GM23338 (cell line): ENCODE data around the gene SND1. TPM values are rescaled to one million over a fixed set of nuclear protein-coding genes. Genes with fewer than 3 reads are reported as not detected.

Source experiments
- ATAC-seq: fragments of 200-7000 bp; cut with Tn5 transposase; 3 replicates; pipeline ENCODE4 v1.9.1; 2020
- DNase-seq: peaks from one replicate; pipeline ENCODE4 v3.0.0-alpha.2; 2015; ENCODE audit warnings: low spot score
- H2AFZ ChIP-seq: fragments of 200-600 bp; sonication (generic); 2 replicates; pipeline ENCODE4 v1.8.0; 2016; ENCODE audit warnings: antibody characterized with exemption, mild to moderate bottlenecking, moderate library complexity
- H3F3A ChIP-seq: fragments of 200-600 bp; sonication (generic); replicated peaks from 2 replicates; pipeline ENCODE4 v1.8.0; 2017; ENCODE audit warnings: antibody characterized with exemption, mixed run types, low read depth
- H3K27ac ChIP-seq: fragments of 200-600 bp; sonication (generic); 2 replicates; pipeline ENCODE4 v1.6.1; 2016; ENCODE audit warnings: low read depth
- H3K27me3 ChIP-seq: fragments of 200-600 bp; sonication (generic); 2 replicates; pipeline ENCODE4 v1.8.0; 2016; ENCODE audit warnings: mild to moderate bottlenecking, mixed run types, moderate library complexity; ENCODE audit not compliant: insufficient read depth
- H3K36me3 ChIP-seq: fragments of 200-600 bp; sonication (generic); 2 replicates; pipeline ENCODE4 v1.8.0; 2016; ENCODE audit warnings: mild to moderate bottlenecking; ENCODE audit not compliant: insufficient read depth
- H3K4me1 ChIP-seq: fragments of 200-600 bp; sonication (generic); 2 replicates; pipeline ENCODE4 v1.8.0; 2016; ENCODE audit warnings: mild to moderate bottlenecking, moderate library complexity; ENCODE audit not compliant: insufficient read depth
- H3K4me2 ChIP-seq: fragments of 200-600 bp; sonication (generic); 2 replicates; pipeline ENCODE4 v1.7.1; 2017; ENCODE audit warnings: mixed run types
- H3K4me3 ChIP-seq: fragments of 200-600 bp; sonication (generic); 2 replicates; pipeline ENCODE4 v1.6.1; 2016; ENCODE audit warnings: mixed run types
- H3K79me2 ChIP-seq: fragments of 200-600 bp; sonication (generic); replicated peaks from 2 replicates; pipeline ENCODE4 v1.8.0; 2017; ENCODE audit warnings: mild to moderate bottlenecking; ENCODE audit not compliant: insufficient read depth
- H3K9me2 ChIP-seq: fragments of 200-600 bp; sonication (generic); 2 replicates; pipeline ENCODE4 v1.8.0; 2017; ENCODE audit not compliant: insufficient read depth
- H4K20me1 ChIP-seq: fragments of 200-600 bp; sonication (generic); replicated peaks from 2 replicates; pipeline ENCODE4 v1.8.0; 2017; ENCODE audit warnings: mild to moderate bottlenecking; ENCODE audit not compliant: insufficient read depth
- H3K27ac Mint-ChIP-seq: 2 replicates; pipeline ENCODE4 v1.8.0; 2020; ENCODE audit warnings: inconsistent platforms, mild to moderate bottlenecking, moderate library complexity, mixed read lengths
- H3K27me3 Mint-ChIP-seq: 3 replicates; pipeline ENCODE4 v1.8.0; 2022; ENCODE audit warnings: low read depth, mild to moderate bottlenecking, moderate library complexity, mixed read lengths, inconsistent platforms; ENCODE audit not compliant: insufficient read depth, poor library complexity
- H3K36me3 Mint-ChIP-seq: 3 replicates; pipeline ENCODE4 v1.8.0; 2021; ENCODE audit warnings: low read depth, mild to moderate bottlenecking, inconsistent platforms, moderate library complexity, mixed read lengths
- H3K4me1 Mint-ChIP-seq: 3 replicates; pipeline ENCODE4 v1.8.0; 2020; ENCODE audit warnings: mild to moderate bottlenecking, inconsistent platforms, mixed read lengths
- H3K4me3 Mint-ChIP-seq: 3 replicates; pipeline ENCODE4 v1.8.0; 2021; ENCODE audit warnings: moderate library complexity, mild to moderate bottlenecking, inconsistent platforms, mixed read lengths
- H3K9me3 Mint-ChIP-seq: 3 replicates; pipeline ENCODE4 v1.8.0; 2020; ENCODE audit warnings: moderate library complexity, mild to moderate bottlenecking, inconsistent platforms, mixed read lengths
- CREB1 ChIP-seq: fragments of 250-450 bp; sonication (Bioruptor Pico); IDR thresholded peaks from 2 replicates; pipeline ENCODE4 v1.5.0; 2020; ENCODE audit warnings: low read depth, mild to moderate bottlenecking, moderate library complexity
- CTCF ChIP-seq, 2 experiments: fragments of 200-600 bp in 1 of 2; sonication (generic) in 1 of 2; conservative IDR thresholded peaks; 2 replicates each; pipeline versions ENCODE4 v1.5.1 to v1.6.1; 2016 to 2017; ENCODE audit warnings: antibody characterized with exemption in 2 of 2, low read depth in 2 of 2, mild to moderate bottlenecking in 2 of 2, moderate library complexity in 1 of 2
- ETS1 ChIP-seq: IDR thresholded peaks from 2 replicates; pipeline ENCODE4 v1.6.1; 2016; ENCODE audit warnings: antibody characterized with exemption
- EZH2 ChIP-seq: fragments of 200-600 bp; sonication (generic); IDR thresholded peaks from one replicate; pipeline ENCODE4 v1.8.0; 2017; ENCODE audit warnings: antibody characterized with exemption, mild to moderate bottlenecking, low read depth; ENCODE audit not compliant: unreplicated experiment
- EZH2phosphoT487 ChIP-seq: fragments of 200-600 bp; sonication (generic); IDR thresholded peaks from one replicate; pipeline ENCODE4 v1.8.1; 2018; ENCODE audit warnings: antibody characterized with exemption; ENCODE audit not compliant: unreplicated experiment
- JUNB ChIP-seq: IDR thresholded peaks from one replicate; pipeline ENCODE4 v1.6.1; 2016; ENCODE audit warnings: antibody characterized with exemption; ENCODE audit not compliant: unreplicated experiment
- NANOG ChIP-seq: IDR thresholded peaks from 2 replicates; pipeline ENCODE4 v1.6.1; 2016; ENCODE audit warnings: antibody characterized with exemption, borderline replicate concordance
- POLR2AphosphoS5 ChIP-seq: IDR thresholded peaks from 2 replicates; pipeline ENCODE4 v1.6.1; 2016; ENCODE audit warnings: antibody characterized with exemption, low read depth
- REST ChIP-seq: IDR thresholded peaks from one replicate; pipeline ENCODE4 v1.6.1; 2018; ENCODE audit warnings: antibody characterized with exemption; ENCODE audit not compliant: unreplicated experiment
- STAT1 ChIP-seq: IDR thresholded peaks from one replicate; pipeline ENCODE4 v1.6.1; 2016; ENCODE audit warnings: antibody characterized with exemption; ENCODE audit not compliant: unreplicated experiment
- ZNF114 ChIP-seq: fragments of 250-450 bp; sonication (Bioruptor Pico); IDR thresholded peaks from 2 replicates; pipeline ENCODE4 v1.5.0; 2020; ENCODE audit warnings: mild to moderate bottlenecking, moderate library complexity
- ZNF331 ChIP-seq: fragments of 250-450 bp; sonication (Bioruptor Pico); IDR thresholded peaks from 2 replicates; pipeline ENCODE4 v1.5.0; 2020; ENCODE audit warnings: low read depth, mild to moderate bottlenecking, moderate library complexity
- ZNF462 ChIP-seq: fragments of 250-450 bp; sonication (Bioruptor Pico); IDR thresholded peaks from 2 replicates; pipeline ENCODE4 v1.5.0; 2020; ENCODE audit warnings: mild to moderate bottlenecking, moderate library complexity
- polyA plus RNA-seq: library from polyadenylated mRNA; unstranded; fragments of >200 nt; fragmentation: Nextera tagmentation; extraction: Ambion mirVana; gene quantifications from 2 replicates; pipeline ENCODE4 v1.2.1, GENCODE V29; 2016
- total RNA-seq: library from RNA; depleted of rRNA; stranded (reverse); fragments of >200 nt; shearing (Covaris generic); gene quantifications from 2 replicates; pipeline ENCODE4 v1.2.3, GENCODE V29; 2014

The SND1 gene
- total and polyA plus RNA-seq, 2 experiments from 2014 or later = 107 to 254 TPM

GRCh38 chr7:127755965-127756364, 104.0 kb downstream of the SND1 start:
- TF ChIP-seq STAT1 (no peak), ETS1 (no peak), ZNF462 (CRISPR knock-in tag) (no peak), JUNB (no peak), CTCF (conservative IDR thresholded peaks at IDR 0.05; ENCODE audit: low read depth in 2 of 2) (no peak), ZNF331 (CRISPR knock-in tag) (no peak), EZH2 (no peak), NANOG (no peak), REST (no peak), EZH2phosphoT487 (no peak), ZNF114 (CRISPR knock-in tag) (no peak), POLR2AphosphoS5 (no peak), CREB1 (no peak)

More at GRCh38 chr7:127755965-127756364, 104.0 kb downstream of the SND1 start:
- Mint-ChIP-seq H3K27me3 (no peaks in the 10 kb centered on the region), H3K36me3 (no peaks in the 10 kb centered on the region), H3K4me3 (no peak overlapping the region), H3K4me1 (peaks cover 57% of the 10 kb centered on the region), H3K27ac (no peak overlapping the region; the same call in 1 of the 2 replicates), H3K9me3 (no peaks in the 10 kb centered on the region)
- Histone ChIP-seq H3K79me2 (peaks cover 99% of the 10 kb centered on the region), H3K4me3 (no peak overlapping the region), H3F3A (no peaks in the 10 kb centered on the region), H3K4me1 (peaks cover 32% of the 10 kb centered on the region), H2AFZ (no peak overlapping the region), H3K27me3 (no peaks in the 10 kb centered on the region), H3K4me2 (no peak overlapping the region), H4K20me1 (peaks cover 71% of the 10 kb centered on the region), H3K27ac (no peak overlapping the region), H3K9me2 (no peaks in the 10 kb centered on the region), H3K36me3 (no peaks in the 10 kb centered on the region)
- ATAC-seq = no peak
- DNase-seq = no peak
